ENCODE measurements around the gene BRSK1.

- no peak for TF ChIP-seq CTCF (IDR thresholded peaks at IDR 0.05; ENCODE audit: low read depth, low read length, poor library complexity, severe bottlenecking)
- no peak for TF ChIP-seq EZH2phosphoT487 (IDR thresholded peaks at IDR 0.05; ENCODE audit: borderline replicate concordance, low read length)
Measured at GRCh38 chr19:55279340-55279739, 4.5 kb upstream of the BRSK1 start.

Data from DOHH2 (cell line).